K562 (cell line): ENCODE measurements around the gene FBXL12. TPM values are rescaled to one million over a fixed set of nuclear protein-coding genes. Genes with fewer than 3 reads are reported as not detected.

Source experiments
- BRD9 ChIP-seq: fragments of 450-650 bp; IDR thresholded peaks from 2 replicates; pipeline ENCODE4 v1.6.1; 2018; ENCODE audit warnings: low read depth; ENCODE audit not compliant: partially characterized antibody
- CCAR2 ChIP-seq: fragments of 200-400 bp; formaldehyde crosslinking; IDR thresholded peaks from 2 replicates; pipeline ENCODE4 v1.6.1; 2017; ENCODE audit warnings: mild to moderate bottlenecking, low read depth, low read length
- FOXA3 ChIP-seq, 2 experiments: fragments of 450-650 bp in 1 of 2; sonication (generic) in 1 of 2; formaldehyde crosslinking; IDR thresholded peaks in 1 of 2; conservative IDR thresholded peaks in 1 of 2; 2 replicates each; pipeline versions ENCODE4 v1.4.0 to v1.8.0; 2020 to 2022; ENCODE audit warnings: mild to moderate bottlenecking in 2 of 2, missing genetic modification reagents in 1 of 2
- FOXJ3 ChIP-seq: sonication (generic); formaldehyde crosslinking; IDR thresholded peaks from 2 replicates; pipeline ENCODE4 v1.4.0; 2020; ENCODE audit warnings: mild to moderate bottlenecking, missing genetic modification reagents
- FOXP1 ChIP-seq: sonication (generic); formaldehyde crosslinking; IDR thresholded peaks from 2 replicates; pipeline ENCODE4 v1.8.0; 2022; ENCODE audit warnings: mild to moderate bottlenecking, missing genetic modification reagents
- HMGN3 ChIP-seq: IDR thresholded peaks from 2 replicates; pipeline ENCODE4 v1.6.1; 2011; ENCODE audit warnings: borderline replicate concordance, low read depth, mild to moderate bottlenecking, mixed read lengths, low read length; ENCODE audit not compliant: insufficient read length; ENCODE audit errors: extremely low read depth
- JUND ChIP-seq, 2 experiments: IDR thresholded peaks; 2 replicates in 1 of 2; 3 replicates in 1 of 2; pipeline ENCODE4 v1.6.1; 2011; ENCODE audit warnings: borderline replicate concordance in 2 of 2, low read depth in 2 of 2, low read length in 2 of 2, improper control_type of control experiment in 1 of 2, missing biosample characterization in 1 of 2, missing genetic modification characterization in 1 of 2, missing genetic modification reagents in 1 of 2
- RCOR1 ChIP-seq, 2 experiments: IDR thresholded peaks; 2 replicates each; pipeline ENCODE4 v1.6.1; 2012; ENCODE audit warnings: low read depth in 2 of 2, low read length in 2 of 2, borderline replicate concordance in 1 of 2, improper control_type of control experiment in 1 of 2
- SIN3A ChIP-seq, 2 experiments: fragments of 150-350 bp in 1 of 2; IDR thresholded peaks; 2 replicates each; pipeline ENCODE4 v1.6.1; 2011 to 2016; ENCODE audit warnings: borderline replicate concordance in 2 of 2, low read depth in 2 of 2, low read length in 2 of 2, mild to moderate bottlenecking in 2 of 2, moderate library complexity in 2 of 2; ENCODE audit not compliant: control insufficient read depth in 1 of 2
- SMC3 ChIP-seq: conservative IDR thresholded peaks from 2 replicates; pipeline ENCODE4 v1.6.1; 2011; ENCODE audit warnings: low read depth, low read length, improper control_type of control experiment; ENCODE audit not compliant: insufficient read depth
- TAF9B ChIP-seq: fragments of 450-650 bp; IDR thresholded peaks from 2 replicates; pipeline ENCODE4 v1.6.1; 2018; ENCODE audit warnings: mild to moderate bottlenecking; ENCODE audit not compliant: partially characterized antibody
- TCF7 ChIP-seq: sonication (generic); IDR thresholded peaks from 2 replicates; pipeline ENCODE4 v1.6.1; 2016; ENCODE audit warnings: antibody characterized with exemption, borderline replicate concordance
- ZNF696 ChIP-seq: fragments of 250-450 bp; sonication (Bioruptor Pico); conservative IDR thresholded peaks from 2 replicates; pipeline ENCODE4 v1.4.0; 2020; ENCODE audit warnings: mild to moderate bottlenecking, moderate library complexity
- polyA plus RNA-seq, 8 experiments: library from polyadenylated mRNA; depleted of rRNA in 4 of 8; stranded (reverse) in 5 of 8; unstranded in 3 of 8; fragments of >200 nt; fragmentation: Nextera tagmentation in 2 of 8; fragmentation: Illumina TruSeq in 1 of 8; extraction: Ambion mirVana in 2 of 8; extraction: Trizol in 1 of 8; gene quantifications; 2 replicates each; pipeline versions ENCODE4 v1.2.1 to v1.2.3, GENCODE V29; 2011 to 2014; ENCODE audit warnings: inconsistent platforms in 1 of 8, missing spikeins in 1 of 8
- total RNA-seq, 7 experiments: library from RNA; depleted of rRNA in 6 of 7; stranded (reverse); fragments of >200 nt in 6 of 7; fragmentation: Illumina TruSeq in 2 of 7; extraction: Trizol in 2 of 7; gene quantifications; 2 replicates each; pipeline versions ENCODE4 v1.2.1 to v1.2.3, GENCODE V29; 2011 to 2021; ENCODE audit warnings: low replicate concordance in 1 of 7
- TF ChIP-seq, protein P1 (sequence below): IDR thresholded peaks from 2 replicates; pipeline ENCODE4 v1.6.1; 2011; ENCODE audit warnings: borderline replicate concordance, low read depth, mild to moderate bottlenecking, moderate library complexity, low read length; ENCODE audit not compliant: insufficient read depth, poor library complexity, severe bottlenecking
- TF ChIP-seq, protein P2 (sequence below): sonication (generic); formaldehyde crosslinking; IDR thresholded peaks from 2 replicates; pipeline ENCODE4 v1.8.1; 2023; ENCODE audit warnings: mild to moderate bottlenecking, missing genetic modification reagents, moderate library complexity
- TF ChIP-seq, protein P3 (sequence below): fragments of 250-450 bp; sonication (Bioruptor Pico); IDR thresholded peaks from 2 replicates; pipeline ENCODE4 v1.8.0; 2021; ENCODE audit warnings: moderate library complexity, mild to moderate bottlenecking, inconsistent platforms
- TF ChIP-seq, protein P4 (sequence below), 3 experiments: IDR thresholded peaks in 2 of 3; conservative IDR thresholded peaks in 1 of 3; 2 replicates each; pipeline ENCODE4 v1.5.1; 2011 to 2012; ENCODE audit warnings: low read length in 3 of 3, mild to moderate bottlenecking in 3 of 3, control low read depth in 2 of 3, improper control_type of control experiment in 1 of 3, inconsistent platforms in 1 of 3, low read depth in 1 of 3, mixed read lengths in 1 of 3, moderate library complexity in 1 of 3; ENCODE audit not compliant: insufficient read depth in 2 of 3

FBXL12 gene
- total and polyA plus RNA-seq, 9 of the 15 experiments (the other 6 are each of a cell fraction or from before 2014, with no cell fraction given), result 2.7 to 40.5 (median 26.5) TPM

DNA sequence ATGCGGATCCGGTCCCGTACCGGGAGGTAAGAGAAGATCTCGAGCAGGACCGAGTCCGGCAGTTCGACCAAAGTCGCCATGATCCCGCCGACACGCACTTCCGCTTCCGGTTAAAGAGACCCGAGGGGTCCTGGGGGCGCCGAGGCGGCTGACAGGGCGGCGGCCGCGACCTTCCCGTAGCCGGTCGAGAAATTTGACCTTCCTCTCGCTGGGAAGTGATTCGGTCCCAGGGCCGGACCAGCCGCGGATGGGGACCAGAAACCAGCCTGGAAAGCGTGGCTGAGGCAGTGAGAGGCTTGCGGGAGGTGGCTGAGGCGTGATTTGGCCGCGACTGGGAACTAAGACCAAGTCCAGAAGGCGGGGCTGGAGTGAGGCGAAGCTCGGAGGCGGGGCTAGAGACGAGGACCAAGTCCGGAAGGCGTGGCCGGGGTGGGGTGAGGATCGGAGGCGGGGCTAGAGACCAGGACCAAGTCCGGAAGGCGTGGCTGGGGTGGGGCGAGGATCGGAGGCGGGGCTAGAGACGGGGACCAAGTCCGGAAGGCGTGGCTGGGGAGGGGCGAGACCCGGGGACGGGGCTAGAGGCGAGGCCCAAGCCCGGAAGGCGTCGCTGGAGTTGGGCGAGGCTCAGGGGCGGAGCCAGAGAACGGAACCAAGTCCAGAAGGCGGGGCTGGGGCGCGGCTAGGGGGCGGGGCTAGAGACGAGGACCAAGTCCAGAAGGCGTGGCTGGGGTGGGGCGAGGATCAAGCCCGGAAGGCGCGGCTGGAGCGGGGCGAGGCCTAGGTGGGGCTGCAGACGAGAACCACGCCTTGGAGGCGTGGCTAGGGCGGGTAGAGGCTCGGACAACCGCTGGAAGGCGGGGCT, at the start of gene FBXL12 (continued):
- TF ChIP-seq HMGN3 (no peak), BRD9 (no peak), FOXJ3 (CRISPR knock-in tag) (no peak), ZNF696 (CRISPR knock-in tag) (no peak), SIN3A (IDR thresholded peaks at IDR 0.05; ENCODE audit: borderline replicate concordance in 2 of 2, control insufficient read depth in 1 of 2, low read depth in 2 of 2, low read length in 2 of 2) (peak in 1 of 2 experiments; percentile 88; a peak in 2 of 4 replicates), FOXP1 (CRISPR knock-in tag) (0 out of 2 replicates have a peak, but pooled peaks have one; percentile 39), SMC3 (no peak), JUND (IDR thresholded peaks at IDR 0.05; ENCODE audit: borderline replicate concordance, low read depth, low read length) (peak; percentile 30; the same call in 1 of the 2 replicates), JUND (tag; IDR thresholded peaks at IDR 0.05; ENCODE audit: borderline replicate concordance, low read depth, low read length) (no peak), FOXA3 (CRISPR knock-in tag; conservative IDR thresholded peaks at IDR 0.05 in 1 of 2, IDR thresholded peaks at IDR 0.05 in 1 of 2) (no peak), CCAR2 (no peak), TAF9B (no peak), TCF7 (peak; percentile 62; the same call in 1 of the 2 replicates), RCOR1 (IDR thresholded peaks at IDR 0.05; ENCODE audit: borderline replicate concordance in 1 of 2, low read depth in 2 of 2, low read length in 2 of 2) (peak in 1 of 2 experiments; percentile 27; a peak in 1 of 4 replicates)
- TF ChIP-seq, protein P1, sequence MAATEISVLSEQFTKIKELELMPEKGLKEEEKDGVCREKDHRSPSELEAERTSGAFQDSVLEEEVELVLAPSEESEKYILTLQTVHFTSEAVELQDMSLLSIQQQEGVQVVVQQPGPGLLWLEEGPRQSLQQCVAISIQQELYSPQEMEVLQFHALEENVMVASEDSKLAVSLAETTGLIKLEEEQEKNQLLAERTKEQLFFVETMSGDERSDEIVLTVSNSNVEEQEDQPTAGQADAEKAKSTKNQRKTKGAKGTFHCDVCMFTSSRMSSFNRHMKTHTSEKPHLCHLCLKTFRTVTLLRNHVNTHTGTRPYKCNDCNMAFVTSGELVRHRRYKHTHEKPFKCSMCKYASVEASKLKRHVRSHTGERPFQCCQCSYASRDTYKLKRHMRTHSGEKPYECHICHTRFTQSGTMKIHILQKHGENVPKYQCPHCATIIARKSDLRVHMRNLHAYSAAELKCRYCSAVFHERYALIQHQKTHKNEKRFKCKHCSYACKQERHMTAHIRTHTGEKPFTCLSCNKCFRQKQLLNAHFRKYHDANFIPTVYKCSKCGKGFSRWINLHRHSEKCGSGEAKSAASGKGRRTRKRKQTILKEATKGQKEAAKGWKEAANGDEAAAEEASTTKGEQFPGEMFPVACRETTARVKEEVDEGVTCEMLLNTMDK, result no peak
- TF ChIP-seq, protein P2, sequence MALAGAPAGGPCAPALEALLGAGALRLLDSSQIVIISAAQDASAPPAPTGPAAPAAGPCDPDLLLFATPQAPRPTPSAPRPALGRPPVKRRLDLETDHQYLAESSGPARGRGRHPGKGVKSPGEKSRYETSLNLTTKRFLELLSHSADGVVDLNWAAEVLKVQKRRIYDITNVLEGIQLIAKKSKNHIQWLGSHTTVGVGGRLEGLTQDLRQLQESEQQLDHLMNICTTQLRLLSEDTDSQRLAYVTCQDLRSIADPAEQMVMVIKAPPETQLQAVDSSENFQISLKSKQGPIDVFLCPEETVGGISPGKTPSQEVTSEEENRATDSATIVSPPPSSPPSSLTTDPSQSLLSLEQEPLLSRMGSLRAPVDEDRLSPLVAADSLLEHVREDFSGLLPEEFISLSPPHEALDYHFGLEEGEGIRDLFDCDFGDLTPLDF (CRISPR knock-in tag), result no peak
- TF ChIP-seq, protein P3, sequence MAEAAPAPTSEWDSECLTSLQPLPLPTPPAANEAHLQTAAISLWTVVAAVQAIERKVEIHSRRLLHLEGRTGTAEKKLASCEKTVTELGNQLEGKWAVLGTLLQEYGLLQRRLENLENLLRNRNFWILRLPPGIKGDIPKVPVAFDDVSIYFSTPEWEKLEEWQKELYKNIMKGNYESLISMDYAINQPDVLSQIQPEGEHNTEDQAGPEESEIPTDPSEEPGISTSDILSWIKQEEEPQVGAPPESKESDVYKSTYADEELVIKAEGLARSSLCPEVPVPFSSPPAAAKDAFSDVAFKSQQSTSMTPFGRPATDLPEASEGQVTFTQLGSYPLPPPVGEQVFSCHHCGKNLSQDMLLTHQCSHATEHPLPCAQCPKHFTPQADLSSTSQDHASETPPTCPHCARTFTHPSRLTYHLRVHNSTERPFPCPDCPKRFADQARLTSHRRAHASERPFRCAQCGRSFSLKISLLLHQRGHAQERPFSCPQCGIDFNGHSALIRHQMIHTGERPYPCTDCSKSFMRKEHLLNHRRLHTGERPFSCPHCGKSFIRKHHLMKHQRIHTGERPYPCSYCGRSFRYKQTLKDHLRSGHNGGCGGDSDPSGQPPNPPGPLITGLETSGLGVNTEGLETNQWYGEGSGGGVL (CRISPR knock-in tag), result no peak
- TF ChIP-seq, protein P4, sequence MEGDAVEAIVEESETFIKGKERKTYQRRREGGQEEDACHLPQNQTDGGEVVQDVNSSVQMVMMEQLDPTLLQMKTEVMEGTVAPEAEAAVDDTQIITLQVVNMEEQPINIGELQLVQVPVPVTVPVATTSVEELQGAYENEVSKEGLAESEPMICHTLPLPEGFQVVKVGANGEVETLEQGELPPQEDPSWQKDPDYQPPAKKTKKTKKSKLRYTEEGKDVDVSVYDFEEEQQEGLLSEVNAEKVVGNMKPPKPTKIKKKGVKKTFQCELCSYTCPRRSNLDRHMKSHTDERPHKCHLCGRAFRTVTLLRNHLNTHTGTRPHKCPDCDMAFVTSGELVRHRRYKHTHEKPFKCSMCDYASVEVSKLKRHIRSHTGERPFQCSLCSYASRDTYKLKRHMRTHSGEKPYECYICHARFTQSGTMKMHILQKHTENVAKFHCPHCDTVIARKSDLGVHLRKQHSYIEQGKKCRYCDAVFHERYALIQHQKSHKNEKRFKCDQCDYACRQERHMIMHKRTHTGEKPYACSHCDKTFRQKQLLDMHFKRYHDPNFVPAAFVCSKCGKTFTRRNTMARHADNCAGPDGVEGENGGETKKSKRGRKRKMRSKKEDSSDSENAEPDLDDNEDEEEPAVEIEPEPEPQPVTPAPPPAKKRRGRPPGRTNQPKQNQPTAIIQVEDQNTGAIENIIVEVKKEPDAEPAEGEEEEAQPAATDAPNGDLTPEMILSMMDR (IDR thresholded peaks at IDR 0.05 in 2 of 3, conservative IDR thresholded peaks at IDR 0.05 in 1 of 3; ENCODE audit: insufficient read depth in 2 of 3, low read depth in 1 of 3, low read length in 3 of 3), result no peak; a peak in 1 of 6 replicates
